Kasumi-1 (cell line): Measurements from ENCODE around the gene CCDC137.
A peak's percentile ranks its signal among the peaks of the same experiment; 100 is the strongest.

Experiments
- DNase-seq, 2 experiments: peaks; one replicate each; lab custom pipeline; 2025; lab: John Stamatoyannopoulos, UW

CCDC137 gene

GRCh38 chr17:81702934-81703746, 36.6 kb downstream of the CCDC137 start, which contains the start of gene MRPL12:
TSS of gene MRPL12 (plus strand) at chr17:81703367. CDS start at chr17:81703502, 135 bp downstream.
- DNase-seq: peak; percentile 96

GRCh38 chr17:81703747-81704654, 37.5 kb downstream of the CCDC137 start:
- no peak for DNase-seq

GRCh38 chr17:81705518-81706231, 39.1 kb downstream of the CCDC137 start:
- DNase-seq: no peak

GRCh38 chr17:81706232-81706611, 39.7 kb downstream of the CCDC137 start:
- DNase-seq: no peak

GRCh38 chr17:81706757-81707624, 40.5 kb downstream of the CCDC137 start:
- peak in 1 of 2 experiments; percentile 16 for DNase-seq

- DNase-seq: no peak
Observed at GRCh38 chr17:81707725-81708646, 41.4 kb downstream of the CCDC137 start.

GRCh38 chr17:81708739-81709185, 42.2 kb downstream of the CCDC137 start:
- no peak for DNase-seq

- peak; percentile 87 to 89 for DNase-seq
Observed at GRCh38 chr17:81710514-81711308, 44.2 kb downstream of the CCDC137 start.

GRCh38 chr17:81711814-81712467, 45.4 kb downstream of the CCDC137 start, which contains the start of gene SLC25A10:
TSS of gene SLC25A10 (plus strand) at chr17:81712284. CDS start at chr17:81712427, 143 bp downstream.
- peak; percentile 73 to 80 for DNase-seq

GRCh38 chr17:81712468-81713003, 46.0 kb downstream of the CCDC137 start:
- DNase-seq: peak; percentile 36 to 50

GRCh38 chr17:81713004-81713555, 46.5 kb downstream of the CCDC137 start:
- no peak for DNase-seq

- DNase-seq: no peak
Observed at GRCh38 chr17:81713556-81714411, 47.2 kb downstream of the CCDC137 start.

- DNase-seq: no peak
Observed at GRCh38 chr17:81714412-81715106, 48.0 kb downstream of the CCDC137 start.

GRCh38 chr17:81715107-81715871, 48.8 kb downstream of the CCDC137 start:
- no peak for DNase-seq
